Neural progenitor cell (in vitro differentiated cells): Measurements from ENCODE around the gene ZNF35. TPM values are rescaled to one million over a fixed set of nuclear protein-coding genes. Genes with fewer than 3 reads are reported as not detected.

ENCODE experiments used
- DNase-seq: peaks from one replicate; pipeline ENCODE4 v3.0.0-alpha.2; 2016; ENCODE audit warnings: low spot score
- H2AFZ ChIP-seq: fragments of 200-600 bp; sonication (generic); replicated peaks from 2 replicates; pipeline ENCODE4 v1.6.1; 2016; ENCODE audit warnings: antibody characterized with exemption
- H3F3A ChIP-seq: fragments of 200-600 bp; sonication (generic); 2 replicates; pipeline ENCODE4 v1.6.1; 2016; ENCODE audit warnings: antibody characterized with exemption, low read depth
- H3K27ac ChIP-seq: fragments of 200-600 bp; sonication (generic); 2 replicates; pipeline ENCODE4 v1.5.1; 2016; ENCODE audit warnings: mild to moderate bottlenecking
- H3K27me3 ChIP-seq: fragments of 200-600 bp; sonication (generic); 2 replicates; pipeline ENCODE4 v1.6.1; 2016; ENCODE audit warnings: mild to moderate bottlenecking, moderate library complexity
- H3K36me3 ChIP-seq: fragments of 200-600 bp; sonication (generic); 2 replicates; pipeline ENCODE4 v1.5.1; 2016
- H3K4me1 ChIP-seq: fragments of 200-600 bp; sonication (generic); 2 replicates; pipeline ENCODE4 v1.6.1; 2016; ENCODE audit warnings: mixed run types
- H3K4me2 ChIP-seq: fragments of 200-600 bp; sonication (generic); 2 replicates; pipeline ENCODE4 v1.6.1; 2016
- H3K4me3 ChIP-seq: fragments of 200-600 bp; sonication (generic); 2 replicates; pipeline ENCODE4 v1.5.1; 2016
- H3K79me2 ChIP-seq: fragments of 200-600 bp; sonication (generic); 2 replicates; pipeline ENCODE4 v1.6.1; 2016; ENCODE audit warnings: low read depth
- H3K9ac ChIP-seq: fragments of 200-600 bp; sonication (generic); 2 replicates; pipeline ENCODE4 v1.6.1; 2016
- H3K9me3 ChIP-seq: fragments of 200-600 bp; sonication (generic); 2 replicates; pipeline ENCODE4 v1.5.1; 2016; ENCODE audit warnings: low read depth
- H4K20me1 ChIP-seq: fragments of 200-600 bp; sonication (generic); 2 replicates; pipeline ENCODE4 v1.6.1; 2016; ENCODE audit warnings: low read depth
- H3K27ac Mint-ChIP-seq: 3 replicates; pipeline ENCODE4 v1.8.0; 2021; ENCODE audit warnings: mixed read lengths
- H3K27me3 Mint-ChIP-seq: 2 replicates; pipeline ENCODE4 v1.8.0; 2022; ENCODE audit warnings: low read depth, mild to moderate bottlenecking, inconsistent platforms, moderate library complexity, mixed read lengths; ENCODE audit not compliant: insufficient read depth
- H3K36me3 Mint-ChIP-seq: 3 replicates; pipeline ENCODE4 v1.8.0; 2021; ENCODE audit warnings: mixed read lengths
- H3K4me1 Mint-ChIP-seq: 3 replicates; pipeline ENCODE4 v1.8.0; 2021; ENCODE audit warnings: mixed read lengths
- H3K4me3 Mint-ChIP-seq: 3 replicates; pipeline ENCODE4 v1.8.0; 2021; ENCODE audit warnings: mild to moderate bottlenecking, moderate library complexity, mixed read lengths
- H3K9me3 Mint-ChIP-seq: 3 replicates; pipeline ENCODE4 v1.8.0; 2020; ENCODE audit warnings: mixed read lengths
- CTCF ChIP-seq: fragments of 200-600 bp; sonication (generic); IDR thresholded peaks from 2 replicates; pipeline ENCODE4 v1.5.1; 2017; ENCODE audit warnings: antibody characterized with exemption, mild to moderate bottlenecking
- EZH2 ChIP-seq: fragments of 200-600 bp; sonication (generic); IDR thresholded peaks from 2 replicates; pipeline ENCODE4 v1.6.1; 2017; ENCODE audit warnings: antibody characterized with exemption, mild to moderate bottlenecking, moderate library complexity
- EZH2phosphoT487 ChIP-seq: fragments of 200-600 bp; sonication (generic); IDR thresholded peaks from 2 replicates; pipeline ENCODE4 v1.6.1; 2017; ENCODE audit warnings: antibody characterized with exemption
- total RNA-seq: library from RNA; depleted of rRNA; stranded (reverse); fragments of >200 nt; gene quantifications from 2 replicates; pipeline ENCODE4 v1.2.3, GENCODE V29; 2015; ENCODE audit warnings: low replicate concordance

ZNF35 gene
- total RNA-seq, 1 donor from 2014 or later, result 29.8 TPM

- no peaks in the 10 kb centered on the region for H3F3A ChIP-seq
- Mint-ChIP-seq H3K36me3 (peaks cover 22% of the 10 kb centered on the region), H3K27ac (no peak overlapping the region), H3K4me3 (no peak overlapping the region), H3K4me1 (peaks cover 3% of the 10 kb centered on the region), H3K27me3 (peaks cover 5% of the 10 kb centered on the region), H3K9me3 (peaks cover 43% of the 10 kb centered on the region)
- no peak overlapping the region for H3K4me3 ChIP-seq
- no peaks in the 10 kb centered on the region for H3K79me2 ChIP-seq
- H3K9ac ChIP-seq, result no peak overlapping the region
- no peak overlapping the region for H3K4me2 ChIP-seq
- DNase-seq, result no peak
- no peaks in the 10 kb centered on the region for H3K4me1 ChIP-seq
- TF ChIP-seq CTCF, result no peak
- no peak for TF ChIP-seq EZH2
- TF ChIP-seq EZH2phosphoT487, result no peak
- no peak overlapping the region for H2AFZ ChIP-seq
- no peaks in the 10 kb centered on the region for H3K9me3 ChIP-seq
- no peaks in the 10 kb centered on the region for H3K27me3 ChIP-seq
- H3K36me3 ChIP-seq, result no peaks in the 10 kb centered on the region
- no peak overlapping the region for H3K27ac ChIP-seq
- H4K20me1 ChIP-seq, result no peaks in the 10 kb centered on the region
Observed at GRCh38 chr3:44682182-44682896, 33.8 kb downstream of the ZNF35 start.

- Histone ChIP-seq H3K9me3 (no peaks in the 10 kb centered on the region), H3K9ac (no peak overlapping the region)
- peaks cover 22% of the 10 kb centered on the region for H3K36me3 Mint-ChIP-seq
Observed at GRCh38 chr3:44685128-44685800, 36.7 kb downstream of the ZNF35 start.

GRCh38 chr3:44687898-44688297, 39.4 kb downstream of the ZNF35 start:
- Histone ChIP-seq H3K27ac (no peak overlapping the region), H3K4me3 (no peak overlapping the region), H3K4me2 (no peak overlapping the region), H3F3A (no peaks in the 10 kb centered on the region), H3K27me3 (peaks cover 6% of the 10 kb centered on the region), H3K9me3 (no peaks in the 10 kb centered on the region), H2AFZ (no peak overlapping the region), H3K4me1 (no peaks in the 10 kb centered on the region), H4K20me1 (no peaks in the 10 kb centered on the region), H3K9ac (no peak overlapping the region), H3K36me3 (no peaks in the 10 kb centered on the region), H3K79me2 (no peaks in the 10 kb centered on the region)
- no peak for DNase-seq
- peaks cover 20% of the 10 kb centered on the region for H3K36me3 Mint-ChIP-seq
- peaks cover 3% of the 10 kb centered on the region for H3K4me1 Mint-ChIP-seq
- peaks cover 7% of the 10 kb centered on the region for H3K27me3 Mint-ChIP-seq
- TF ChIP-seq EZH2 (no peak), EZH2phosphoT487 (no peak), CTCF (no peak)
- H3K4me3 Mint-ChIP-seq, result no peak overlapping the region
- no peak overlapping the region for H3K27ac Mint-ChIP-seq
- H3K9me3 Mint-ChIP-seq, result peaks cover 40% of the 10 kb centered on the region

More at GRCh38 chr3:44685128-44685800, 36.7 kb downstream of the ZNF35 start:
- Histone ChIP-seq H3K36me3 (no peaks in the 10 kb centered on the region), H3F3A (no peaks in the 10 kb centered on the region), H2AFZ (peak overlapping the region; percentile 17), H3K27me3 (no peaks in the 10 kb centered on the region), H4K20me1 (no peaks in the 10 kb centered on the region), H3K4me2 (peak overlapping the region; percentile 60), H3K79me2 (no peaks in the 10 kb centered on the region), H3K27ac (no peak overlapping the region), H3K4me3 (peak overlapping the region; percentile 52), H3K4me1 (no peaks in the 10 kb centered on the region)
- peaks cover 7% of the 10 kb centered on the region for H3K27me3 Mint-ChIP-seq
- peak overlapping the region; percentile 87 for H3K4me3 Mint-ChIP-seq
- H3K4me1 Mint-ChIP-seq, result peaks cover 3% of the 10 kb centered on the region
- TF ChIP-seq EZH2 (no peak), CTCF (no peak), EZH2phosphoT487 (no peak)
- H3K27ac Mint-ChIP-seq, result peak overlapping the region; percentile 2
- H3K9me3 Mint-ChIP-seq, result peaks cover 50% of the 10 kb centered on the region
- DNase-seq, result peak; percentile 75

Other genes with a start within 250 kb of the ZNF35 start
- 28.3 and 29.7 TPM in 2 replicates for gene ZNF445, start 171.1 kb upstream of the ZNF35 start, total RNA-seq
- gene ZKSCAN7, start 93.5 kb upstream of the ZNF35 start, total RNA-seq, result 14.1 and 18.7 TPM in 2 replicates
- 14.7 and 26.7 TPM in 2 replicates for gene ZNF660, start 63.8 kb upstream of the ZNF35 start, total RNA-seq
- 38.7 and 49.1 TPM in 2 replicates for gene ZNF197, start 23.7 kb upstream of the ZNF35 start, total RNA-seq
- gene ZNF502, start 63.9 kb downstream of the ZNF35 start, total RNA-seq, result 3.6 and 5.1 TPM in 2 replicates
- gene ZNF501, start 80.9 kb downstream of the ZNF35 start, total RNA-seq, result 9.9 and 12.6 TPM in 2 replicates
- 48.9 and 73.6 TPM in 2 replicates for gene KIAA1143, start 112.9 kb downstream of the ZNF35 start, total RNA-seq
- 46.2 and 83.4 TPM in 2 replicates for gene KIF15, start 113.1 kb downstream of the ZNF35 start, total RNA-seq
- 10.1 and 17.7 TPM in 2 replicates for gene TMEM42, start 213.2 kb downstream of the ZNF35 start, total RNA-seq
- gene TGM4, start 225.9 kb downstream of the ZNF35 start, total RNA-seq, result 0.04 and 0.12 TPM in 2 replicates